D721Med (cell line): ENCODE measurements around the gene KIF7.
"Not testable (repeated sequence)": the region's sequence is repeated elsewhere in the genome, so short reads cannot be mapped to it uniquely, and the experiment has no call there.

Source experiments
- DNase-seq: peaks from one replicate; pipeline ENCODE4 v3.0.0; 2011; ENCODE audit warnings: low spot score; ENCODE audit not compliant: insufficient read length
- FAIRE-seq: peaks from 2 replicates; lab custom pipeline; 2011; peaks lifted over from hg19 to GRCh38; lab: Jason Lieb, UNC
- CTCF ChIP-seq: IDR thresholded peaks from 2 replicates; pipeline ENCODE4 v1.5.1; 2012; ENCODE audit warnings: mild to moderate bottlenecking, control low read depth; ENCODE audit not compliant: insufficient read depth; ENCODE audit errors: missing control alignments

Gene KIF7

GRCh38 chr15:89654847-89655805 is at the start of gene KIF7:
Gene KIF7, minus strand, starts transcription at chr15:89655467. Its CDS starts 2,537 bp downstream, at chr15:89652930.
- FAIRE-seq: no peak
- DNase-seq: peak; percentile 75
- TF ChIP-seq CTCF: no peak

DNA sequence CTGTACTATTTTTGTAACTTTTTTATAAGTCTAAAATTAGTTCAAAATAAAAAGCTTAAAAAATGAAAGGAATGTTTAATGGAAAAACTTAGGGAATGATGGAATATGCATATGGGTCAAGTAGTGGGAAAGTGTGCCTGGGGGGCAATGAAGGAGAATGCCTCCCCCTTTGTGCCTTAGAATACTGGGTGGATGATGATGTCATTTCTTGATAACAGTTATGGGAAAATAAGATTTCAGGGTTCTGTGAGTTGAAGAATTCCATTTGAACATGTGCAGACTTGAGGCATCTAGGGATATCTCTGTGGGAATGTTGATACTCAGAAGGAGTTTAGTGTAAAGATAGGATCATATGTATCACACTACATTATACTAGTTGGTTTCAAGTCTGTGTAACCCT is 49.1 kb upstream of the KIF7 start:
- DNase-seq (no peak), FAIRE-seq (no peak)
- no peak for TF ChIP-seq CTCF

DNA sequence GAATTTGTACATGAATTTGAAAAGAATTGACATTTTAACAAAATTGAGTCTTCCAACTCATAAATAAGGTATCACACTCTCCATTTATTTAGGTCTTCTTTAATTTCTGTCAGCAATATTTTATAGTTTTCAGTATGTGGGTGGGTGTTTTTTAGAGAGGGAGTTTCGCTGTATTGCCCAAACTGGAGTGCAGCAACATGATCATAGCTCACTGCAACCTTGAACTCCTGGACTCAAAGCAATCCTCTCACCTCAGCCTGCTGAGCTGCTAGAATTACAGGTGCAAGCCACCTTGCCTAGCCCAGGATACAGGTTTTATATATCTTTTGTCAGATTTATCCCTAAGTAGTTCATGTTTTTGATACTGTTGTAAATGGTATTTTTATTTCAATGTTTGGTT is 39.9 kb upstream of the KIF7 start:
- FAIRE-seq: no peak
- DNase-seq: no peak
- no peak for TF ChIP-seq CTCF

- DNase-seq: no peak
- no peak for FAIRE-seq
- TF ChIP-seq CTCF: no peak
Measured at GRCh38 chr15:89693696-89694095, 38.4 kb upstream of the KIF7 start.

GRCh38 chr15:89693091-89693490 is 37.8 kb upstream of the KIF7 start:
- no peak for TF ChIP-seq CTCF
- DNase-seq: no peak
- FAIRE-seq: no peak

- TF ChIP-seq CTCF: no peak
- FAIRE-seq: no peak
- DNase-seq: peak; percentile 66
Measured at GRCh38 chr15:89690276-89691218, 35.3 kb upstream of the KIF7 start, which contains the start of the genes PEX11A and WDR93. Gene PEX11A, minus strand, starts transcription at chr15:89690754. Its CDS starts 122 bp downstream, at chr15:89690632. Gene WDR93, plus strand, starts transcription at chr15:89690811. Its CDS starts 10,936 bp downstream, at chr15:89701747.

GRCh38 chr15:89689930-89690275 is 34.6 kb upstream of the KIF7 start:
- not testable (repeated sequence) for FAIRE-seq, DNase-seq
